ENCODE results near the gene PRKG1. TPM values are rescaled to one million over a fixed set of nuclear protein-coding genes. Genes with fewer than 3 reads are reported as not detected.

The PRKG1 gene
- total RNA-seq, 5 donors from 2014 or later (not counting 1 experiment from before 2014, with no cell fraction given): 0.03 to 0.26 (median 0.19) TPM; not detected in 1

DNA sequence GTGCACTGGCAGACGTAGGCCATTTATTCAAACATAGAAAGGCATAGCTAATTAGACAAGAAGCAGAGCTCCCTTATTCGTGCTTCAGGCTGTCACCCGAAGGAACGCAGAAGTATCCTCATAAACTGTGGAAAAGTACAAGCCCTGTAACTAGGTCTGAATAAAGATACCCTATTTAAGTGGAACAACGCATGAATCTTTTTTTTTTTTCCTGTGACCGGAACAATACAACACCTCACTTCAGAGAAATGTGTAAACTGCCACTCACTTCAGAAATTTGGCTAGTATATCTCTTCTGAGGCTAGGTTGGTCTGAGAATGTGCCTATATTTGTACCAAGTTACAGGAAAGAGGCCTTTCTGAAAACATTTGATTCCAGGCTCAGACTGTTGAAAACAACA, 633.1 kb downstream of the PRKG1 start:
- no peaks in the 10 kb centered on the region for H3K36me3 ChIP-seq (ENCODE audit: control insufficient read depth in 2 of 2, extremely low read depth in 1 of 2, insufficient read depth in 1 of 2, low read length in 1 of 2)
- peak overlapping the region in 1 of 3 donors; percentile 47 for H3K4me3 Mint-ChIP-seq
- H3K36me3 Mint-ChIP-seq: no peaks in the 10 kb centered on the region
- no peaks in the 10 kb centered on the region for H3K27me3 ChIP-seq (replicated peaks in 1 of 2; ENCODE audit: control insufficient read depth in 2 of 2, extremely low read depth in 1 of 2, insufficient read depth in 2 of 2, low read length in 1 of 2)
- no peaks in the 10 kb centered on the region for H3K9me3 ChIP-seq
- H3K27ac ChIP-seq (ENCODE audit: low read length): peak overlapping the region; percentile 52
- H3K27me3 Mint-ChIP-seq: peaks cover 2 to 3% of the 10 kb centered on the region in 2 donors
- ATAC-seq (replicated peaks in 1 of 4): peak in 2 of 4 experiments; percentile 45 to 51
- H3K4me1 ChIP-seq (ENCODE audit: control insufficient read depth in 1 of 2, extremely low read depth in 1 of 2, insufficient read depth in 2 of 2, low read length in 2 of 2): peaks cover 0 to 12% of the 10 kb centered on the region in 2 experiments
- POLR2A ChIA-PET: no interaction called here
- WGBS (ENCODE audit: insufficient coverage): 100% methylated on average over 3 of the region's 6 CpGs
- H3K4me3 ChIP-seq (ENCODE audit: control insufficient read depth in 1 of 2, extremely low read depth in 1 of 2, low read length in 1 of 2): no peak overlapping the region
- peaks cover 17 to 33% (median 33%) of the 10 kb centered on the region in 3 donors for H3K4me1 Mint-ChIP-seq
- CTCF ChIA-PET: no interaction called here
- DNase-seq: no peak
- H3K27ac Mint-ChIP-seq: peak overlapping the region; percentile 56 to 60
- H3K9me3 Mint-ChIP-seq: no peaks in the 10 kb centered on the region

DNA sequence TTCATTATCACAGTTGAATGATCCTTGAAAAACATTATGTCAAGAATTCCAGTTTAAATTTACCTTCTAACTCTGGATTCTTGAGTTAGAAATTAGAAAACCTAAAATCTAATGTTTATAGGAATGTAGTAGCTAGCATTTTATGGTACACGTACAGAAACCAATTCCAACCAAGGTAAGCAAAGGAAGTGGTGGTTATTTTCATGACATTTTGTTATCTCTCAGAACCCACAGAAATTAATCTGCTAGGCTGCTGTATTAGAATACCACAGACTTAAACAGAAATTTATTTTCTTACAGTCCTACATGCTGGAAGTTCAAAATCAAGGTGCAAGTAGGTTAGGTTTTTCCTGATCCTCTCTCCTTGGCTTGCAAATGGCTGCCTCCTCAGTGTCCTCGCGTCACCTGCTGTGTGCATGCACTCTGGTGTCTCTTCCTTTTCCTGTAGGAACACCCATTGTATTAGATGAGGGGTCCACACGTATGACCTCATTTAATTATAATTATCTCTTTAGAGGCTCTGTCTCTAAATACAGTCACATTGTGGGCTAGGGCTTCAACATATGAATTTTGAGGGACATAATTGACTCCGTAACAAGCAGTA, 633.6 kb downstream of the PRKG1 start:
- H3K4me3 ChIP-seq (ENCODE audit: control insufficient read depth in 1 of 2, extremely low read depth in 1 of 2, low read length in 1 of 2): no peak overlapping the region
- Mint-ChIP-seq H3K27me3 (peaks cover 2 to 3% of the 10 kb centered on the region in 2 donors), H3K27ac (peak overlapping the region; percentile 56 to 60), H3K4me1 (peaks cover 17 to 33% (median 33%) of the 10 kb centered on the region in 3 donors), H3K36me3 (no peaks in the 10 kb centered on the region), H3K4me3 (peak overlapping the region in 1 of 3 donors; percentile 47), H3K9me3 (no peaks in the 10 kb centered on the region)
- DNase-seq (no peak), ATAC-seq (replicated peaks in 1 of 4) (peak in 3 of 4 experiments; percentile 45 to 74 (median 57))
- H3K27me3 ChIP-seq (replicated peaks in 1 of 2; ENCODE audit: control insufficient read depth in 2 of 2, extremely low read depth in 1 of 2, insufficient read depth in 2 of 2, low read length in 1 of 2): no peaks in the 10 kb centered on the region
- POLR2A ChIA-PET: no interaction called here
- peak overlapping the region; percentile 52 for H3K27ac ChIP-seq (ENCODE audit: low read length)
- WGBS (ENCODE audit: insufficient coverage): no CpG with 5 or more reads among the region's 5 CpGs
- CTCF ChIA-PET: no interaction called here
- H3K4me1 ChIP-seq (ENCODE audit: control insufficient read depth in 1 of 2, extremely low read depth in 1 of 2, insufficient read depth in 2 of 2, low read length in 2 of 2): peaks cover 0 to 12% of the 10 kb centered on the region in 2 experiments
- H3K36me3 ChIP-seq (ENCODE audit: control insufficient read depth in 2 of 2, extremely low read depth in 1 of 2, insufficient read depth in 1 of 2, low read length in 1 of 2): no peaks in the 10 kb centered on the region
- no peaks in the 10 kb centered on the region for H3K9me3 ChIP-seq

DNA sequence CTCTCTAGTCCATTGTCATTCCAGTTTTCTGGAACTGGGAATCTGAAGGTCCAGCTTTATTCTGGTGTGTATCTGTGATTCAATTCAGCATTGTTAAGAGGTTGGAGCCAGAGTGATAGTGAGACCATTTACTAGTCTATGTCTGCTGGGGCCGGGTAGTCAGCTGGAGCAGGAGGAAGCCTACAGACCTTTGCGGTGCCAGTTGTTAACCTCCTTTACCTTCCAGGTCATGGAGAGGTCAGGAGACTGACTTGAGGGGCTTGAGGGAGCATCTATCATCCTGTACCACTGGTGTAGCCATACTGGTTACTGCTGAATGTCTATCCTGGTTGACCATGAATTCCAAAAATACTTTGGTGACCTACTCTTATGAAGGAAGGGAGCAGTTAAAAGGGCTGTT, 634.3 kb downstream of the PRKG1 start:
- Mint-ChIP-seq H3K27ac (peak overlapping the region; percentile 56 to 60), H3K4me1 (peaks cover 17 to 33% (median 33%) of the 10 kb centered on the region in 3 donors), H3K9me3 (no peaks in the 10 kb centered on the region), H3K4me3 (peak overlapping the region in 1 of 3 donors; percentile 47), H3K27me3 (peaks cover 2 to 3% of the 10 kb centered on the region in 2 donors), H3K36me3 (no peaks in the 10 kb centered on the region)
- DNase-seq (no peak), ATAC-seq (replicated peaks in 1 of 4) (peak in 1 of 4 experiments; percentile 50)
- no peaks in the 10 kb centered on the region for H3K36me3 ChIP-seq (ENCODE audit: control insufficient read depth in 2 of 2, extremely low read depth in 1 of 2, insufficient read depth in 1 of 2, low read length in 1 of 2)
- peaks cover 0 to 12% of the 10 kb centered on the region in 2 experiments for H3K4me1 ChIP-seq (ENCODE audit: control insufficient read depth in 1 of 2, extremely low read depth in 1 of 2, insufficient read depth in 2 of 2, low read length in 2 of 2)
- H3K9me3 ChIP-seq: no peaks in the 10 kb centered on the region
- CTCF ChIA-PET: no interaction called here
- WGBS (ENCODE audit: insufficient coverage): no CpG with 5 or more reads among the region's 2 CpGs
- POLR2A ChIA-PET: no interaction called here
- no peak overlapping the region for H3K4me3 ChIP-seq (ENCODE audit: control insufficient read depth in 1 of 2, extremely low read depth in 1 of 2, low read length in 1 of 2)
- no peaks in the 10 kb centered on the region for H3K27me3 ChIP-seq (replicated peaks in 1 of 2; ENCODE audit: control insufficient read depth in 2 of 2, extremely low read depth in 1 of 2, insufficient read depth in 2 of 2, low read length in 1 of 2)
- no peak overlapping the region for H3K27ac ChIP-seq (ENCODE audit: low read length)

DNA sequence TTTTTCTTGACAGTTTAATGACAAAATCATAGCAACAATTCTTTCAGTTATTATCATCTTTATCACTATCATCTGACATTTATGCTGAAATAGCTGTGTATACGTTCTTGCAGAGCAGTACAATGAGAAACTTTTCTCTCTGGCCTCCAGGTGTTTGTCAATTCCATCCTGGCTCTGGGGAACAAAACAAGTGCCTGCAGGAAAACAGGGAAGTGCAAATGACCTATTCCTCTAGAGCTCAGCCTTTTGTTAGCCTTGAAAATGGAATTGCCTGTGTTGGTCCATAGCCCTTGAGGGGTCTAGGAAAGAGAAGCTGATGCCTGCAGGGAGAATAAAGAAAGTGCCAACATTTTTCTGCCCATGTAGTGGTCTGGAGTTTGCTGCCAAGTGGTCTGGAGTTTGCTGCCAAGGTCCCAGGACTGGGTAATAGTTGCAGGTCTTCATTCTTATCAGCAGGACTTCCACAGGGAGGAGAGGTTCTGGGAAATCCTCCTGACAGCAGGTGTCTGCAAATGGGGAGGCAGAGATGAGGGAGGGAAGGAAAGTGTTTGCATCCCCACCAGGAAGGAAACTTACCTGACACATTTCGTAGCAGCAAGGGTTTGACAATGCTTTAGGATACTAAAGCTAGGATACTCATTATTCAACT, 635.2 kb downstream of the PRKG1 start:
- ATAC-seq (replicated peaks in 1 of 4) (no peak), DNase-seq (no peak)
- Histone ChIP-seq H3K36me3 (ENCODE audit: control insufficient read depth in 2 of 2, extremely low read depth in 1 of 2, insufficient read depth in 1 of 2, low read length in 1 of 2) (no peaks in the 10 kb centered on the region), H3K4me1 (ENCODE audit: control insufficient read depth in 1 of 2, extremely low read depth in 1 of 2, insufficient read depth in 2 of 2, low read length in 2 of 2) (peaks cover 0 to 12% of the 10 kb centered on the region in 2 experiments), H3K9me3 (no peaks in the 10 kb centered on the region), H3K27me3 (replicated peaks in 1 of 2; ENCODE audit: control insufficient read depth in 2 of 2, extremely low read depth in 1 of 2, insufficient read depth in 2 of 2, low read length in 1 of 2) (no peaks in the 10 kb centered on the region), H3K4me3 (ENCODE audit: control insufficient read depth in 1 of 2, extremely low read depth in 1 of 2, low read length in 1 of 2) (no peak overlapping the region), H3K27ac (ENCODE audit: low read length) (no peak overlapping the region)
- H3K27ac Mint-ChIP-seq: peak overlapping the region in 1 of 2 donors; percentile 56
- H3K36me3 Mint-ChIP-seq: no peaks in the 10 kb centered on the region
- H3K4me3 Mint-ChIP-seq: no peak overlapping the region
- ChIA-PET CTCF (no interaction called here), POLR2A (no interaction called here)
- H3K27me3 Mint-ChIP-seq: peaks cover under 1 to 7% of the 10 kb centered on the region in 2 donors
- H3K4me1 Mint-ChIP-seq: peaks cover 17 to 33% (median 33%) of the 10 kb centered on the region in 3 donors
- H3K9me3 Mint-ChIP-seq: no peaks in the 10 kb centered on the region
- WGBS (ENCODE audit: insufficient coverage): 83% methylated on average over 1 of the region's 2 CpGs

DNA sequence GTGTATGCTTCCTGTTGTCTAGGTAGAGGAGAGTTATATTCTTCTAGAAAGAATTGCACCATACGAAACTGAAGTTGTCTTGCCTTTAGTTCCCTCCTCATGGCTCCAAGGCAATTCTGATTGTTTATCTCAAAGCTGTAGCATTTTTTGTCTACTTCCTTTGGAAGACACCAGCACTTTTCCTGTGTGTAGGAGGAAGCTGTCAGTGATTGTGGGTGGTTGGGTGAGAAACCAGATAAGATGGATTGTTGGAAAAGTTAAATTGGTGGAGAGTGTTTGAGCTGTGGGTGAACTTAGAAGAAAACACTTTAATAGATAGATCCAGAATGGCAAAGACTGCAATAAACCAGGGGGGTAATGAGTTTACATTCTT, 637.2 kb downstream of the PRKG1 start:
- Mint-ChIP-seq H3K4me3 (no peak overlapping the region), H3K27ac (no peak overlapping the region), H3K27me3 (peaks cover 7 to 11% of the 10 kb centered on the region in 2 donors), H3K36me3 (no peaks in the 10 kb centered on the region), H3K4me1 (peaks cover 17 to 33% (median 33%) of the 10 kb centered on the region in 3 donors), H3K9me3 (no peaks in the 10 kb centered on the region)
- no peaks in the 10 kb centered on the region for H3K36me3 ChIP-seq (ENCODE audit: control insufficient read depth in 2 of 2, extremely low read depth in 1 of 2, insufficient read depth in 1 of 2, low read length in 1 of 2)
- H3K27ac ChIP-seq (ENCODE audit: low read length): no peak overlapping the region
- DNase-seq (no peak), ATAC-seq (replicated peaks in 1 of 4) (no peak)
- peaks cover 0 to 12% of the 10 kb centered on the region in 2 experiments for H3K4me1 ChIP-seq (ENCODE audit: control insufficient read depth in 1 of 2, extremely low read depth in 1 of 2, insufficient read depth in 2 of 2, low read length in 2 of 2)
- H3K9me3 ChIP-seq: no peaks in the 10 kb centered on the region
- no peak overlapping the region for H3K4me3 ChIP-seq (ENCODE audit: control insufficient read depth in 1 of 2, extremely low read depth in 1 of 2, low read length in 1 of 2)
- no peaks in the 10 kb centered on the region for H3K27me3 ChIP-seq (replicated peaks in 1 of 2; ENCODE audit: control insufficient read depth in 2 of 2, extremely low read depth in 1 of 2, insufficient read depth in 2 of 2, low read length in 1 of 2)
- ChIA-PET CTCF (no interaction called here), POLR2A (no interaction called here)
- no CpG with 5 or more reads among the region's 1 CpG for WGBS (ENCODE audit: insufficient coverage)

DNA sequence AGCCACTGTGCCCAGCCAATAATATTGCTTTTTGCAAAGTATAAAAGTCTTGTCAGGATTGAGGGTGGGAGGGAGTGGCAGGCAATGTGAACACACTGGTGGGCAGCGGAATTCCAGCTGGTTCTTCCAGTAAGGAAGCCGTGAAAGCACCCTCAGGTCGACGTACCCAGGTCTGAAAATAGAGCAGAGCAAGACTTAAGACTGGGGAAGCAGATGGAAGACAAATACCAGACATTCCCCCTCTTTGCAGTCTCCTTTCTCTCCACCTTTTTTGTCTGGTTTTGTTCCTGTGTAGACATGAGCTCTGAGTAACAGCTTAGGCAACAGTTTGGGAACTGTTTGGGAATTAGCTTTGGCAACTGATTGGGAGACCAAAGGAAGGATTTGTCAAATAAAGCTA, 642.7 kb downstream of the PRKG1 start:
- H3K4me1 Mint-ChIP-seq: no peaks in the 10 kb centered on the region
- H3K36me3 ChIP-seq (ENCODE audit: control insufficient read depth in 2 of 2, extremely low read depth in 1 of 2, insufficient read depth in 1 of 2, low read length in 1 of 2): no peaks in the 10 kb centered on the region
- H3K27me3 ChIP-seq (replicated peaks in 1 of 2; ENCODE audit: control insufficient read depth in 2 of 2, extremely low read depth in 1 of 2, insufficient read depth in 2 of 2, low read length in 1 of 2): peaks cover 0 to 3% of the 10 kb centered on the region in 2 experiments
- no peak overlapping the region for H3K4me3 Mint-ChIP-seq
- H3K9me3 Mint-ChIP-seq: no peaks in the 10 kb centered on the region
- POLR2A ChIA-PET: no interaction called here
- no peak overlapping the region for H3K4me3 ChIP-seq (ENCODE audit: control insufficient read depth in 1 of 2, extremely low read depth in 1 of 2, low read length in 1 of 2)
- 78% methylated on average over 1 of the region's 4 CpGs for WGBS (ENCODE audit: insufficient coverage)
- DNase-seq: no peak
- no peak for ATAC-seq (replicated peaks in 1 of 4)
- H3K4me1 ChIP-seq (ENCODE audit: control insufficient read depth in 1 of 2, extremely low read depth in 1 of 2, insufficient read depth in 2 of 2, low read length in 2 of 2): no peaks in the 10 kb centered on the region
- no peaks in the 10 kb centered on the region for H3K9me3 ChIP-seq
- CTCF ChIA-PET: no interaction called here
- H3K27ac ChIP-seq (ENCODE audit: low read length): no peak overlapping the region
- H3K27ac Mint-ChIP-seq: no peak overlapping the region
- H3K36me3 Mint-ChIP-seq: no peaks in the 10 kb centered on the region
- peaks cover 18 to 25% of the 10 kb centered on the region in 2 donors for H3K27me3 Mint-ChIP-seq
